Hepatocyte (in vitro differentiated cells): ENCODE data around the gene CRHR1. TPM values are rescaled to one million over a fixed set of nuclear protein-coding genes. Genes with fewer than 3 reads are reported as not detected.

ENCODE experiments used
- DNase-seq: peaks from one replicate; pipeline ENCODE4 v3.0.0-alpha.2; 2016; ENCODE audit warnings: low spot score
- H2AFZ ChIP-seq: fragments of 200-600 bp; sonication (generic); 2 replicates; pipeline ENCODE4 v1.6.0; 2016; ENCODE audit warnings: antibody characterized with exemption, mild to moderate bottlenecking
- H3K27ac ChIP-seq: fragments of 200-600 bp; sonication (generic); 2 replicates; pipeline ENCODE4 v1.5.1; 2016; ENCODE audit warnings: mild to moderate bottlenecking
- H3K27me3 ChIP-seq: fragments of 200-600 bp; sonication (generic); 2 replicates; pipeline ENCODE4 v1.6.1; 2016
- H3K36me3 ChIP-seq: fragments of 200-600 bp; sonication (generic); replicated peaks from 2 replicates; pipeline ENCODE4 v1.5.1; 2016; ENCODE audit warnings: low read depth; ENCODE audit not compliant: insufficient read depth
- H3K4me1 ChIP-seq: fragments of 200-600 bp; sonication (generic); 2 replicates; pipeline ENCODE4 v1.5.1; 2016; ENCODE audit warnings: mild to moderate bottlenecking, moderate library complexity; ENCODE audit not compliant: insufficient read depth
- H3K4me2 ChIP-seq: fragments of 200-600 bp; sonication (generic); 2 replicates; pipeline ENCODE4 v1.6.0; 2016
- H3K4me3 ChIP-seq: fragments of 200-600 bp; sonication (generic); 2 replicates; pipeline ENCODE4 v1.5.1; 2016; ENCODE audit warnings: mild to moderate bottlenecking
- H3K79me2 ChIP-seq: fragments of 200-600 bp; sonication (generic); 2 replicates; pipeline ENCODE4 v1.6.0; 2017; ENCODE audit warnings: mild to moderate bottlenecking
- H3K9me2 ChIP-seq: fragments of 200-600 bp; sonication (generic); replicated peaks from 2 replicates; pipeline ENCODE4 v1.6.0; 2017; ENCODE audit warnings: mild to moderate bottlenecking; ENCODE audit not compliant: insufficient read depth
- H3K9me3 ChIP-seq: fragments of 200-600 bp; sonication (generic); 2 replicates; pipeline ENCODE4 v1.5.1; 2016; ENCODE audit warnings: low read depth, mild to moderate bottlenecking
- H4K20me1 ChIP-seq: fragments of 200-600 bp; sonication (generic); 2 replicates; pipeline ENCODE4 v1.6.0; 2016; ENCODE audit warnings: mild to moderate bottlenecking; ENCODE audit not compliant: insufficient read depth, poor library complexity, severe bottlenecking
- EZH2 ChIP-seq: fragments of 200-600 bp; sonication (generic); IDR thresholded peaks from 2 replicates; pipeline ENCODE4 v1.6.1; 2016; ENCODE audit warnings: antibody characterized with exemption, mild to moderate bottlenecking, borderline replicate concordance
- EZH2phosphoT487 ChIP-seq: fragments of 200-600 bp; sonication (generic); IDR thresholded peaks from one replicate; pipeline ENCODE4 v1.6.1; 2018; ENCODE audit warnings: antibody characterized with exemption, mild to moderate bottlenecking, low read depth, moderate library complexity; ENCODE audit not compliant: unreplicated experiment, severe bottlenecking
- whole genome bisulfite sequencing: methylation state at CpG from one replicate; pipeline ENCODE4 v1.1.6; 2016; ENCODE audit warnings: low lambda C conversion rate; ENCODE audit errors: missing lambda C conversion rate; 5-methylcytosine and 5-hydroxymethylcytosine counted together
- polyA plus RNA-seq: library from polyadenylated mRNA; unstranded; fragments of >200 nt; fragmentation: Nextera tagmentation; extraction: Ambion mirVana; gene quantifications from 2 replicates; pipeline ENCODE4 v1.2.1, GENCODE V29; 2016
- total RNA-seq: library from RNA; depleted of rRNA; stranded (reverse); fragments of >200 nt; gene quantifications from 2 replicates; pipeline ENCODE4 v1.2.3, GENCODE V29; 2014
- TF ChIP-seq, protein P1 (sequence below): fragments of 200-600 bp; sonication (generic); IDR thresholded peaks from 2 replicates; pipeline ENCODE4 v1.5.1; 2016; ENCODE audit warnings: antibody characterized with exemption, mild to moderate bottlenecking; ENCODE audit not compliant: poor library complexity

CRHR1 gene
- total and polyA plus RNA-seq, 2 experiments from 2014 or later = not detected

- WGBS = 48% methylated on average over 11 of the region's 11 CpGs
Measured at GRCh38 chr17:45745601-45746494, 38.3 kb upstream of the CRHR1 start.

DNA sequence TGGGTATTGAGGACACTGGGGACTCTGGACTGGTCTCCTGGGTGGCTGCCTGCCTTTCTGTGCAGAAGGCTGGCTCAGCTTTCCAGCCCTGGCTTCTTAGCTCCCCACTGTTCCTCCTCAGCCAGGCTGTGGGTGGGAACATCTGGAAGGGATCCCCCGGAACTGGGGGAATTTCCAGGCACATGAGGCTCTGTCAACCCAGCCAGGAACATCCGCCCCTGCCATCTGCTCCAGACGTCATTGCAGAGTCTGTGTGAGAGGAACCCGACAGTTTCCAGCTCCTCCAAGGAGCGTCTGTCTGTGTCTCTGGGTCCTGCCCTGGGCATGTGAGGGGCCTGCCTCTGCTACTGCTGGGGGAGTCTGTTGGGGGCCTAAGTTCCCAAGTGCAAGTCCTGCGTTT is 36.2 kb upstream of the CRHR1 start:
- Histone ChIP-seq H3K4me3 (no peak overlapping the region), H3K27me3 (peaks cover 27% of the 10 kb centered on the region), H2AFZ (no peak overlapping the region), H3K9me3 (no peaks in the 10 kb centered on the region), H3K9me2 (no peaks in the 10 kb centered on the region), H3K4me2 (no peak overlapping the region), H3K79me2 (no peaks in the 10 kb centered on the region), H3K4me1 (no peaks in the 10 kb centered on the region), H3K27ac (no peak overlapping the region), H3K36me3 (no peaks in the 10 kb centered on the region), H4K20me1 (no peaks in the 10 kb centered on the region)
- WGBS = 55% methylated on average over 6 of the region's 6 CpGs
- no peak for TF ChIP-seq EZH2
- TF ChIP-seq EZH2phosphoT487 = no peak
- TF ChIP-seq, protein P1, sequence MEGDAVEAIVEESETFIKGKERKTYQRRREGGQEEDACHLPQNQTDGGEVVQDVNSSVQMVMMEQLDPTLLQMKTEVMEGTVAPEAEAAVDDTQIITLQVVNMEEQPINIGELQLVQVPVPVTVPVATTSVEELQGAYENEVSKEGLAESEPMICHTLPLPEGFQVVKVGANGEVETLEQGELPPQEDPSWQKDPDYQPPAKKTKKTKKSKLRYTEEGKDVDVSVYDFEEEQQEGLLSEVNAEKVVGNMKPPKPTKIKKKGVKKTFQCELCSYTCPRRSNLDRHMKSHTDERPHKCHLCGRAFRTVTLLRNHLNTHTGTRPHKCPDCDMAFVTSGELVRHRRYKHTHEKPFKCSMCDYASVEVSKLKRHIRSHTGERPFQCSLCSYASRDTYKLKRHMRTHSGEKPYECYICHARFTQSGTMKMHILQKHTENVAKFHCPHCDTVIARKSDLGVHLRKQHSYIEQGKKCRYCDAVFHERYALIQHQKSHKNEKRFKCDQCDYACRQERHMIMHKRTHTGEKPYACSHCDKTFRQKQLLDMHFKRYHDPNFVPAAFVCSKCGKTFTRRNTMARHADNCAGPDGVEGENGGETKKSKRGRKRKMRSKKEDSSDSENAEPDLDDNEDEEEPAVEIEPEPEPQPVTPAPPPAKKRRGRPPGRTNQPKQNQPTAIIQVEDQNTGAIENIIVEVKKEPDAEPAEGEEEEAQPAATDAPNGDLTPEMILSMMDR = no peak
- no peak for DNase-seq

More at GRCh38 chr17:45745601-45746494, 38.3 kb upstream of the CRHR1 start:
- no peaks in the 10 kb centered on the region for H4K20me1 ChIP-seq
- H3K9me2 ChIP-seq = no peaks in the 10 kb centered on the region
- TF ChIP-seq, protein P1 = no peak
- TF ChIP-seq EZH2 (no peak), EZH2phosphoT487 (no peak)
- no peak overlapping the region for H3K4me3 ChIP-seq
- H3K4me1 ChIP-seq = no peaks in the 10 kb centered on the region
- no peak overlapping the region for H3K27ac ChIP-seq
- peaks cover 25% of the 10 kb centered on the region for H3K27me3 ChIP-seq
- no peaks in the 10 kb centered on the region for H3K36me3 ChIP-seq
- H3K9me3 ChIP-seq = no peaks in the 10 kb centered on the region
- H2AFZ ChIP-seq = no peak overlapping the region
- H3K4me2 ChIP-seq = no peak overlapping the region
- H3K79me2 ChIP-seq = no peaks in the 10 kb centered on the region
- peak; percentile 16 for DNase-seq

DNA sequence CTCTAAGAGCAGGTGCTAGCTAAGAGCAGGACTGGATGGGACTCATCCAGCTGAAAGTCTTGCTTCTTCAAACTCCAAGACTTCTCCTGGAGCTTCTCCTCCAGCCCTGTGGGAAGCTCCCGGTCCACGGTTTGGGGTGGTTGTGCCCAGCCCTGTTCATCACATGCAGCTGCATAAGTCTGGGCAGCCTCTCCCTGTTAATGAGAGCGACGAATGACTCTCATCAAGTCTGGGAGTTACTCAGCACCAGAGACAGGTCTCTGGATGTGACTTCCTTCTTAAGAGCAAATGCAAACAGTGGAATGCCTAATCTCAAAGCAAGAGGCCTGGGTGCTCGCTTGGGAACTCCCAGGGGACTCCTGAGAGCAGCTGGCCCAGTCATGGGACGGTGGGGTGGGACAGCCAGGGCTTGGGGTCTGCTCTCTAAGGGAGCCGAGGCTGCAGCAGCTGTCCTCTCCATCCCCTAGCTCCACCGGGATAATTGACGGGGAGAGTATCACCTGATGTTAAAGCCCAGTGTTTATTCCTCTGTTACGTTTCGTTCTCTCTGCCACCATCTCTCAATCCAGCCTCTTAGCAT is 35.3 kb upstream of the CRHR1 start:
- H3K27me3 ChIP-seq = peaks cover 23% of the 10 kb centered on the region
- no peaks in the 10 kb centered on the region for H3K4me1 ChIP-seq
- no peaks in the 10 kb centered on the region for H4K20me1 ChIP-seq
- H2AFZ ChIP-seq = no peak overlapping the region
- 59% methylated on average over 11 of the region's 11 CpGs for WGBS
- no peaks in the 10 kb centered on the region for H3K36me3 ChIP-seq
- no peak overlapping the region for H3K4me3 ChIP-seq
- no peaks in the 10 kb centered on the region for H3K9me3 ChIP-seq
- TF ChIP-seq, protein P1 = no peak
- TF ChIP-seq EZH2phosphoT487 (no peak), EZH2 (no peak)
- DNase-seq = no peak
- no peaks in the 10 kb centered on the region for H3K79me2 ChIP-seq
- H3K9me2 ChIP-seq = no peaks in the 10 kb centered on the region
- no peak overlapping the region for H3K27ac ChIP-seq
- no peak overlapping the region for H3K4me2 ChIP-seq
